Glutamatergic neuron (in vitro differentiated cells): Measurements from ENCODE around the gene LRP8. TPM values are rescaled to one million over a fixed set of nuclear protein-coding genes. Genes with fewer than 3 reads are reported as not detected.

Source experiments
- DNase-seq: peaks from one replicate; pipeline ENCODE4 v3.0.0; 2022
- H3K27ac Mint-ChIP-seq: one replicate; pipeline ENCODE4 v1.8.0; 2020; ENCODE audit warnings: mild to moderate bottlenecking, mixed read lengths, inconsistent platforms; ENCODE audit not compliant: unreplicated experiment
- H3K27me3 Mint-ChIP-seq: one replicate; pipeline ENCODE4 v1.8.0; 2020; ENCODE audit warnings: mild to moderate bottlenecking, moderate library complexity, mixed read lengths, inconsistent platforms; ENCODE audit not compliant: unreplicated experiment
- H3K36me3 Mint-ChIP-seq: one replicate; pipeline ENCODE4 v1.8.0; 2020; ENCODE audit warnings: mild to moderate bottlenecking, mixed read lengths, inconsistent platforms; ENCODE audit not compliant: unreplicated experiment
- H3K4me1 Mint-ChIP-seq: one replicate; pipeline ENCODE4 v1.8.0; 2020; ENCODE audit warnings: mild to moderate bottlenecking, low read depth, mixed read lengths, inconsistent platforms; ENCODE audit not compliant: unreplicated experiment
- H3K4me3 Mint-ChIP-seq: one replicate; pipeline ENCODE4 v1.8.0; 2020; ENCODE audit warnings: mild to moderate bottlenecking, mixed read lengths, inconsistent platforms; ENCODE audit not compliant: unreplicated experiment
- H3K9me3 Mint-ChIP-seq: one replicate; pipeline ENCODE4 v1.8.0; 2020; ENCODE audit warnings: mild to moderate bottlenecking, moderate library complexity, mixed read lengths, inconsistent platforms; ENCODE audit not compliant: unreplicated experiment
- CTCF ChIP-seq: fragments of 200-600 bp; sonication (generic); IDR thresholded peaks from one replicate; pipeline ENCODE4 v1.5.0; 2021; ENCODE audit not compliant: partially characterized antibody, unreplicated experiment
- total RNA-seq: library from RNA; stranded (reverse); fragmentation: NEBNext Ultra II Directional; extraction: Animal tissue kit (Norgen Biotek cat#: 25700); gene quantifications from one replicate; pipeline ENCODE4 v1.2.1, GENCODE V29; 2021; ENCODE audit not compliant: unreplicated experiment

The LRP8 gene
- total RNA-seq, 1 donor from 2014 or later: 57.9 TPM

GRCh38 chr1:53361541-53361961 lies 33.7 kb upstream of the LRP8 start:
- Mint-ChIP-seq H3K27me3 (no peaks in the 10 kb centered on the region), H3K27ac (no peak overlapping the region), H3K4me3 (no peak overlapping the region), H3K36me3 (no peaks in the 10 kb centered on the region), H3K9me3 (peaks cover 2% of the 10 kb centered on the region), H3K4me1 (peaks cover 3% of the 10 kb centered on the region)
- no peak for TF ChIP-seq CTCF
- DNase-seq: no peak

GRCh38 chr1:53359934-53360276 lies 32.0 kb upstream of the LRP8 start:
- Mint-ChIP-seq H3K27ac (no peak overlapping the region), H3K4me1 (peaks cover 3% of the 10 kb centered on the region), H3K4me3 (no peak overlapping the region), H3K27me3 (no peaks in the 10 kb centered on the region), H3K36me3 (peaks cover 3% of the 10 kb centered on the region), H3K9me3 (no peaks in the 10 kb centered on the region)
- DNase-seq: no peak
- TF ChIP-seq CTCF: no peak

- Mint-ChIP-seq H3K36me3 (peaks cover 3% of the 10 kb centered on the region), H3K27ac (no peak overlapping the region), H3K27me3 (no peaks in the 10 kb centered on the region), H3K9me3 (no peaks in the 10 kb centered on the region), H3K4me3 (no peak overlapping the region), H3K4me1 (peaks cover 3% of the 10 kb centered on the region)
- no peak for TF ChIP-seq CTCF
- DNase-seq: no peak
Observed at GRCh38 chr1:53359225-53359933, 31.5 kb upstream of the LRP8 start.

- Mint-ChIP-seq H3K36me3 (peaks cover 3% of the 10 kb centered on the region), H3K9me3 (no peaks in the 10 kb centered on the region), H3K4me3 (no peak overlapping the region), H3K27me3 (no peaks in the 10 kb centered on the region), H3K27ac (no peak overlapping the region), H3K4me1 (no peaks in the 10 kb centered on the region)
- no peak for TF ChIP-seq CTCF
- DNase-seq: no peak
Observed at GRCh38 chr1:53356637-53357036, 28.8 kb upstream of the LRP8 start.

- no peaks in the 10 kb centered on the region for H3K27me3 Mint-ChIP-seq
- no peak overlapping the region for H3K27ac Mint-ChIP-seq
- no peaks in the 10 kb centered on the region for H3K4me1 Mint-ChIP-seq
- no peak for DNase-seq
- no peak overlapping the region for H3K4me3 Mint-ChIP-seq
- peaks cover 3% of the 10 kb centered on the region for H3K36me3 Mint-ChIP-seq
- no peak for TF ChIP-seq CTCF
- no peaks in the 10 kb centered on the region for H3K9me3 Mint-ChIP-seq
Observed at GRCh38 chr1:53354119-53354518, 26.2 kb upstream of the LRP8 start.
